Stomach (tissue), 4 donors: ENCODE measurements around the gene JAKMIP2.

Experiments
- CTCF ChIP-seq, 7 experiments: fragments of 450-650 bp in 4 of 7; fragments of 200-600 bp in 3 of 7; sonication (generic) in 3 of 7; IDR thresholded peaks; one replicate each; pipeline ENCODE4 v1.5.1; 2016 to 2019; ENCODE audit warnings: antibody characterized with exemption in 7 of 7, control low read depth in 2 of 7, mild to moderate bottlenecking in 1 of 7
- EP300 ChIP-seq: sonication (generic); formaldehyde crosslinking; IDR thresholded peaks from one replicate; pipeline ENCODE4 v1.6.1; 2017; ENCODE audit warnings: antibody characterized with exemption
- POLR2A ChIP-seq, 4 donors: fragments of 450-650 bp; IDR thresholded peaks; one replicate each; pipeline ENCODE4 v1.6.1; 2016; ENCODE audit warnings: antibody characterized with exemption in 4 of 4, control low read depth in 2 of 4, mild to moderate bottlenecking in 1 of 4, moderate library complexity in 1 of 4

GRCh38 chr5:147784146-147784987 is 1.8 kb upstream of the JAKMIP2 start:
- TF ChIP-seq CTCF (IDR thresholded peaks at IDR 0.05) (no peak), EP300 (no peak), POLR2A (IDR thresholded peaks at IDR 0.05) (no peak)
